H1 (cell line): Measurements from ENCODE around the gene CYP39A1. TPM values are rescaled to one million over a fixed set of nuclear protein-coding genes. Genes with fewer than 3 reads are reported as not detected.

Source experiments
- CHD7 ChIP-seq: fragments of 300-600 bp; sonication (generic); IDR thresholded peaks from 2 replicates; pipeline ENCODE4 v1.7.1; 2012; ENCODE audit warnings: low read length, moderate library complexity, mild to moderate bottlenecking, inconsistent platforms; ENCODE audit not compliant: insufficient replicate concordance
- polyA plus RNA-seq, 7 experiments: library from polyadenylated mRNA; depleted of rRNA in 3 of 7; stranded (reverse) in 5 of 7; unstranded in 2 of 7; fragments of >200 nt in 5 of 7; fragments of 200-250 nt in 2 of 7; gene quantifications; 1 replicate in 5 of 7; 2 replicates in 1 of 7; 4 replicates in 1 of 7; pipeline versions ENCODE4 v1.2.1 to v1.2.3, GENCODE V29; 2011 to 2013; ENCODE audit warnings: missing spikeins in 2 of 7, mixed read lengths in 2 of 7
- total RNA-seq: library from RNA; stranded (reverse); fragmentation: NEBNext Ultra II Directional; extraction: Animal tissue kit (Norgen Biotek cat#: 25700); gene quantifications from 2 replicates; pipeline ENCODE4 v1.2.1, GENCODE V29; 2021

CYP39A1 gene
- total and polyA plus RNA-seq, 2 of the 8 experiments (the other 6 are each of a cell fraction or from before 2014, with no cell fraction given), result 0.71 to 2.4 TPM

GRCh38 chr6:46584586-46584985 is 68.0 kb downstream of the CYP39A1 start (continued):
- no peak for TF ChIP-seq CHD7
- TF ChIP-seq, all 59 proteins: peak for 0
